Inferior parietal cortex (tissue), 1 donor: ENCODE data around the gene NME5.
"Not testable (repeated sequence)": the region's sequence is repeated elsewhere in the genome, so short reads cannot be mapped to it uniquely, and the experiment has no call there.

Experiments
- DNase-seq: peaks from one replicate; pipeline ENCODE4 v3.0.0-alpha.2; 2016; ENCODE audit errors: extremely low spot score

NME5 gene

DNA sequence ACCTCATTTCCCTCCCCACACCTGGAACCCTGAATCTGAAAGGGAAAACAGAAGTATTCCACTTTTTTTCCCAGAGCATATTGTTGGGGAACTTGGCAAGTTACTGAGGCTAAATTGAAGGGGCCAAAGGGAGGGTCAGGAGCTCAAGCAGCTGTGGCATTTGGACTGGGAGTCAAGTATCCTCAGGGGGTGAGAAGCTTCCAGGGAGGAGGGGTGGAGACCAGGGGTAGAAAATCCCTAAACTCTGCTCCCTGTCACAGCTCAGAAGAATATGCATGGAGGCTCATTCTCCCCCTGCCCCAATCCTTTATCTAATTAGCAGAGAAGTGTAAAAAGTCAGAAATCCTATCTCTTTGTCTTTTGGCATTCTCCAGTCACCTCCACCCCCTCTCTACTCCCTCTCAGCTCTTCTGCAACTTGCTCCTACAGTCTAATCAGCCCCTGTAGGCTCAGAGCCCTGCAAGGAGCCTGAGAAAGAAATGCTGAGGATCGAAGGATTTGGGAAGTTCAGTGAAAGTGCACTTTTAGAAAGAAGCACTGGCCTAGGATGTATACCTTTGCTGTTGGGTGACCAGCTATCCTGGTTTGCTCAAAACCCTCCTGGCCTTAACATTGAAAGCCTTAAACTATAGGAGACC lies 61.1 kb downstream of the NME5 start:
- no peak for DNase-seq

DNA sequence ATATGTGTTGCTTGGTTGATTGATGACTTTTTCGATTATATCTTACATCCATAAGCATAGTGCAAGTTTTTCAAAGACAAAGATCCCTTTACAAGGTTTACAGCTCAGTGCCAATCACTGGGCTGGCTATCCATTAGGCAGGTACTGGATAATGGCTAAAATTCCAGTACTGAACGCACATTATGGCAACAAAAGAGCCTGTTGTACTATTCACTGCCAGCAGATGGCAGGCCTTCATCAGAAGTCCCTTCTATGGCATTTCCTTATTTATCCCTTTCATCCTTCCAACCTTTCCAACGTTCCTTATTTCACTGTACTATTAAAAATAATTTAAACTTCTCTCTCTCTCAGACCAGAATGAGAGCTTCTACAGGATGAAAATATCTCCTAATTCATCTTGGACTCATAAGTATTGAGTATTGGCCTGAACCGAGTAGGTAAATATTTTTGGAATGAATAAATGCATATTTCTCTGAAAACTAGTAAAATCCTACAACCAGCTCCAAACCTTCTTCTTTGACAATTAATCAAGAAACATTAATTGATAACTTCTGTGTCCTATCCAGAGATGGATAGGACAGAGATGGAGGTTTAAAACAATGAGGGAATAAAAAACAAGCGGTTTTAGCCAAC lies 62.0 kb downstream of the NME5 start:
- DNase-seq: peak; percentile 88

- not testable (repeated sequence) for DNase-seq
Observed at GRCh38 chr5:138070026-138070425, 69.2 kb downstream of the NME5 start.

- DNase-seq: peak; percentile 74
Observed at GRCh38 chr5:138068742-138069600, 70.3 kb downstream of the NME5 start.

DNA sequence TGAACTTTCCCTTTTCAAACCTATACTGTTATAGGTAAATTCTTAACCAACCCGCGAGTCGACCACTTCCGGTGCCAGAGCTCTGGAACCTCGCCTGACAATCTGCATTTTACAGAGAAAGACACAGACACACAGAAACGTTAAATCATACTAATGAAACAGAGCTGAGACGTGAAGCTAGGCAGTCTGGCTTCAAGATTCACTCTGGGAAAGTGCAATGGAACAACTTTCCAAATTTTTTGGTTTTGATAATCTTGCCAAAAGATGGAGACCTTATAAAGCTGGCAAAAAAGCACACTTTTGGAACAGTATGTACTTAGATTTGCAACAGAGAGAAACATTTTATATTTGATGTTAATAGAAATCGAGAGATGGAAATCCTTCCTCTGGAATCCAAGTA lies 71.3 kb downstream of the NME5 start:
- no peak for DNase-seq
